Astrocyte (in vitro differentiated cells and primary cell): ENCODE results near the gene SORT1.

ENCODE experiments used
- CTCF ChIP-seq: IDR thresholded peaks from 2 replicates; pipeline ENCODE4 v1.5.1; 2011; ENCODE audit warnings: low read depth, mild to moderate bottlenecking, inconsistent platforms, low read length, moderate library complexity; ENCODE audit not compliant: insufficient read depth
- EZH2 ChIP-seq: IDR thresholded peaks from 2 replicates; pipeline ENCODE4 v1.6.1; 2012; ENCODE audit warnings: mild to moderate bottlenecking, low read length, inconsistent platforms; ENCODE audit not compliant: insufficient read depth

- TF ChIP-seq CTCF (no peak), EZH2 (no peak)
These were observed 45.8 kb upstream of the SORT1 start for GRCh38 chr1:109443476-109443875.
